GM12865 (cell line): ENCODE data around the gene RCAN1.
"Not testable (repeated sequence)": the region's sequence is repeated elsewhere in the genome, so short reads cannot be mapped to it uniquely, and the experiment has no call there.

Experiments used
- DNase-seq: peaks from one replicate; pipeline ENCODE4 v3.0.0; 2010; ENCODE audit warnings: low read depth
- H3K4me3 ChIP-seq: 2 replicates; pipeline ENCODE4 v1.5.1; 2011; ENCODE audit warnings: mild to moderate bottlenecking, low read depth, low read length, control low read depth
- TF ChIP-seq, protein P1 (sequence below): IDR thresholded peaks from 2 replicates; pipeline ENCODE4 v1.5.1; 2011; ENCODE audit warnings: low read length, control low read depth, low read depth, inconsistent platforms; ENCODE audit not compliant: insufficient read depth; ENCODE audit errors: missing control alignments

RCAN1 gene

GRCh38 chr21:34502480-34503106 lies 112.3 kb downstream of the RCAN1 start:
- TF ChIP-seq, protein P1, sequence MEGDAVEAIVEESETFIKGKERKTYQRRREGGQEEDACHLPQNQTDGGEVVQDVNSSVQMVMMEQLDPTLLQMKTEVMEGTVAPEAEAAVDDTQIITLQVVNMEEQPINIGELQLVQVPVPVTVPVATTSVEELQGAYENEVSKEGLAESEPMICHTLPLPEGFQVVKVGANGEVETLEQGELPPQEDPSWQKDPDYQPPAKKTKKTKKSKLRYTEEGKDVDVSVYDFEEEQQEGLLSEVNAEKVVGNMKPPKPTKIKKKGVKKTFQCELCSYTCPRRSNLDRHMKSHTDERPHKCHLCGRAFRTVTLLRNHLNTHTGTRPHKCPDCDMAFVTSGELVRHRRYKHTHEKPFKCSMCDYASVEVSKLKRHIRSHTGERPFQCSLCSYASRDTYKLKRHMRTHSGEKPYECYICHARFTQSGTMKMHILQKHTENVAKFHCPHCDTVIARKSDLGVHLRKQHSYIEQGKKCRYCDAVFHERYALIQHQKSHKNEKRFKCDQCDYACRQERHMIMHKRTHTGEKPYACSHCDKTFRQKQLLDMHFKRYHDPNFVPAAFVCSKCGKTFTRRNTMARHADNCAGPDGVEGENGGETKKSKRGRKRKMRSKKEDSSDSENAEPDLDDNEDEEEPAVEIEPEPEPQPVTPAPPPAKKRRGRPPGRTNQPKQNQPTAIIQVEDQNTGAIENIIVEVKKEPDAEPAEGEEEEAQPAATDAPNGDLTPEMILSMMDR, result no peak
- no peak for DNase-seq
- no peak overlapping the region for H3K4me3 ChIP-seq

- DNase-seq, result no peak
- TF ChIP-seq, protein P1, result no peak
- H3K4me3 ChIP-seq, result no peak overlapping the region
These were observed 113.2 kb downstream of the RCAN1 start for GRCh38 chr21:34501716-34502115.

DNA sequence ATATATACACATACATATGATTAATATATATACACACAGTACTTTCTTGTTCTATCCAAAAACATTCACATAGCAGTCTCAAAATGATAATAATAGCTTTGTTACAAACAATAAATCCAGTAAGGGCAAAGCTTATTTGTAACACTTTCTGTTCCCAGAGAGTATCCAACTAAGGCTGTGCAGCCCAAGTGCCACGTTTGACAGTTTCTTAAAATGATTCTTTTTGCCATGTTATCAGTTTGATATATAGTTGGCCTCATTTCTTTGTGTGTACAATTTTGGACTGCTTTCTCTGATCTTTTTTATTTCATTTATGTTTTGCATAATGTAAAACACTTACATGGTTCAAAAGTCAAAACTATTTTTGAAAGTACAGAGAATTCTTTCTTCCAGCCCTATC lies 114.7 kb downstream of the RCAN1 start:
- TF ChIP-seq, protein P1, result no peak
- H3K4me3 ChIP-seq, result no peak overlapping the region
- no peak for DNase-seq

- H3K4me3 ChIP-seq, result no peak overlapping the region
- TF ChIP-seq, protein P1, result no peak
- no peak for DNase-seq
These were observed 115.8 kb downstream of the RCAN1 start for GRCh38 chr21:34499116-34499515.

DNA sequence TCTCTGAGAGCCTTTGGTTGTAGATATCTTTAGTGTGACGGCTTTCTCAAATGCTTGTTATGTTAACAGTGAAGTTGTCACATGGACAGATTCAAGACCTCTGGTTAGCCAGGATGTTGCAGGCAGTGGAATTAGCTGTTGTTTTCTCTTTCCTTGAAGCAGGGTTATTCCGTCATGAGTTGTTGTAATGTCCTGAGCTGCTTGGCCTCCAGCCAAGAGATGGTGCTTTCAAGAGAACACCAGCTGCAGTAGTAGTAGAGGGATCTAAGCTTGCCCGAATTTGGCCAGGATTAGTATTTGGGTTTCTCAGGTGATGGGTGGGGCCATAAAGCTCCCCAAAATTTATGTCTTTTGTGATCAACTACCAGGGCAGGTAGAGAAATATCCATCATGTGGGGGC lies 116.3 kb downstream of the RCAN1 start:
- DNase-seq, result no peak

GRCh38 chr21:34483854-34484253 lies 131.1 kb downstream of the RCAN1 start:
- H3K4me3 ChIP-seq, DNase-seq: not testable (repeated sequence)

More for the DNA sequence above, 116.3 kb downstream of the RCAN1 start:
- no peak overlapping the region for H3K4me3 ChIP-seq
- TF ChIP-seq, protein P1, result no peak

GRCh38 chr21:34483435-34483834 lies 131.5 kb downstream of the RCAN1 start:
- H3K4me3 ChIP-seq, DNase-seq: not testable (repeated sequence)

GRCh38 chr21:34467333-34467732 lies 147.6 kb downstream of the RCAN1 start:
- not testable (repeated sequence) for H3K4me3 ChIP-seq, DNase-seq
